Left cardiac atrium (tissue), 4 donors: ENCODE measurements around the gene EHF. TPM values are rescaled to one million over a fixed set of nuclear protein-coding genes. Genes with fewer than 3 reads are reported as not detected.

Source experiments
- ATAC-seq, 2 donors: fragments of 200-7000 bp; cut with Tn5 transposase; one replicate each; pipeline ENCODE4 v1.9.1; 2020; ENCODE audit warnings: mild to moderate bottlenecking in 2 of 2, moderate library complexity in 2 of 2
- DNase-seq: peaks from one replicate; pipeline ENCODE4 v3.0.0-alpha.2; 2020
- intact Hi-C, 2 donors: fragments of 100-400 bp; cut with DNase I; formaldehyde crosslinking; loops; one replicate each; pipeline versions ENCODE4 v1.14.1 to v1.15.1; 2022 to 2023
- total RNA-seq, 2 donors: library from RNA; stranded (reverse); fragmentation: NEBNext Ultra II Directional; extraction: Animal tissue kit (Norgen Biotek cat#: 25700); gene quantifications; one replicate each; pipeline ENCODE4 v1.2.1, GENCODE V29; 2021
- donor health status: DM: no; HTN: yes; CAD: no.
- donor health status: DM: no; HTN: yes; CAD: no; lungs with severe emphysema.
- donor health status: DM: yes; HTN: yes; CAD: no.
- donor health status: Dilated cardiomyopathy.

EHF gene
- total RNA-seq, 2 donors from 2014 or later = 0.65 to 0.82 TPM

GRCh38 chr11:34654483-34655334 is 33.8 kb downstream of the EHF start:
- ATAC-seq (peak; percentile 24 to 58), DNase-seq (peak; percentile 72)
- intact Hi-C loops = no loop called here

GRCh38 chr11:34655335-34656008 is 34.6 kb downstream of the EHF start:
- ATAC-seq = no peak
- DNase-seq = no peak
- intact Hi-C loops = no loop called here

- no peak for ATAC-seq
- no peak for DNase-seq
- intact Hi-C loops = no loop called here
Observed at GRCh38 chr11:34656062-34656720, 35.3 kb downstream of the EHF start.

- ATAC-seq (no peak), DNase-seq (no peak)
- intact Hi-C loops = no loop called here
Observed at GRCh38 chr11:34658071-34659015, 37.5 kb downstream of the EHF start.

GRCh38 chr11:34659096-34659733 is 38.3 kb downstream of the EHF start:
- no peak for DNase-seq
- ATAC-seq = no peak
- intact Hi-C loops = no loop called here

GRCh38 chr11:34665077-34665835 is 44.4 kb downstream of the EHF start:
- intact Hi-C loops = no loop called here
- ATAC-seq (no peak), DNase-seq (no peak)

- intact Hi-C loops = no loop called here
- DNase-seq (no peak), ATAC-seq (no peak)
Observed at GRCh38 chr11:34667810-34668582, 47.1 kb downstream of the EHF start.

- intact Hi-C loops = no loop called here
- DNase-seq (no peak), ATAC-seq (no peak)
Observed at GRCh38 chr11:34668583-34669053, 47.7 kb downstream of the EHF start.

- intact Hi-C loops = no loop called here
- DNase-seq (no peak), ATAC-seq (no peak)
Observed at GRCh38 chr11:34669458-34669857, 48.6 kb downstream of the EHF start.

GRCh38 chr11:34671117-34671516 is 50.2 kb downstream of the EHF start:
- DNase-seq (no peak), ATAC-seq (no peak)
- intact Hi-C loops = no loop called here

GRCh38 chr11:34671946-34672345 is 51.1 kb downstream of the EHF start:
- no peak for DNase-seq
- intact Hi-C loops = no loop called here
- ATAC-seq = no peak

GRCh38 chr11:34674038-34674437 is 53.1 kb downstream of the EHF start:
- DNase-seq = no peak
- ATAC-seq = no peak
- intact Hi-C loops = no loop called here

GRCh38 chr11:34676227-34676626 is 55.3 kb downstream of the EHF start:
- DNase-seq = no peak
- intact Hi-C loops = no loop called here
- ATAC-seq = no peak

GRCh38 chr11:34679681-34680080 is 58.8 kb downstream of the EHF start:
- ATAC-seq = peak; percentile 84 to 90
- peak; percentile 52 for DNase-seq
- intact Hi-C loops = no loop called here

GRCh38 chr11:34680206-34680605 is 59.3 kb downstream of the EHF start:
- intact Hi-C loops = no loop called here
- DNase-seq (no peak), ATAC-seq (peak in 1 of 2 donors; percentile 38)

- intact Hi-C loops = no loop called here
- ATAC-seq = no peak
Observed at GRCh38 chr11:34680918-34681586, 60.2 kb downstream of the EHF start.

GRCh38 chr11:34682825-34683224 is 61.9 kb downstream of the EHF start:
- no peak for DNase-seq
- no peak for ATAC-seq
- intact Hi-C loops = no loop called here

More at GRCh38 chr11:34680918-34681586, 60.2 kb downstream of the EHF start:
- no peak for DNase-seq
